ENCODE measurements around the gene KIFC1.
"Not testable (repeated sequence)": the region's sequence is repeated elsewhere in the genome, so short reads cannot be mapped to it uniquely, and the experiment has no call there.

The KIFC1 gene

GRCh38 chr6:33377171-33377570 is 14.5 kb upstream of the KIFC1 start:
- DNase-seq: no peak

DNA sequence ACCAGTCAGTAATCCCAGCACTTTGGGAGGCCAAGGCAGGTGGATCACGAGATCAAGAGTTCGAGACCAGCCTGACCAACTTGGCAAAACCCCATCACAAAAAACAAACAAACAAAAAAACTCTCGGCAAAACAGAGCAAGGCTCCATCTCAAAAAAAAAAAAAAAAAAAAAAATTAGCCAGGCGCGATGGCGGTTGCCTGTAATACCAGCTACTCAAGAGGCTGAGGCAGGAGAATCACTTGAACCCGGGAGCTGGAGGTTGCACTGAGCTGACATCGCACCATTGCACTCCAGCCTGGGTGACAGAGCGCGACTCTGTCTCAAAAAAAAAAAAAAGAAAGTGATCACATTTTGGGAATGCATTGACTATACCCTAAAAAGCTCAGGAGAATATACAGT is 12.4 kb upstream of the KIFC1 start:
- DNase-seq: not testable (repeated sequence)

DNA sequence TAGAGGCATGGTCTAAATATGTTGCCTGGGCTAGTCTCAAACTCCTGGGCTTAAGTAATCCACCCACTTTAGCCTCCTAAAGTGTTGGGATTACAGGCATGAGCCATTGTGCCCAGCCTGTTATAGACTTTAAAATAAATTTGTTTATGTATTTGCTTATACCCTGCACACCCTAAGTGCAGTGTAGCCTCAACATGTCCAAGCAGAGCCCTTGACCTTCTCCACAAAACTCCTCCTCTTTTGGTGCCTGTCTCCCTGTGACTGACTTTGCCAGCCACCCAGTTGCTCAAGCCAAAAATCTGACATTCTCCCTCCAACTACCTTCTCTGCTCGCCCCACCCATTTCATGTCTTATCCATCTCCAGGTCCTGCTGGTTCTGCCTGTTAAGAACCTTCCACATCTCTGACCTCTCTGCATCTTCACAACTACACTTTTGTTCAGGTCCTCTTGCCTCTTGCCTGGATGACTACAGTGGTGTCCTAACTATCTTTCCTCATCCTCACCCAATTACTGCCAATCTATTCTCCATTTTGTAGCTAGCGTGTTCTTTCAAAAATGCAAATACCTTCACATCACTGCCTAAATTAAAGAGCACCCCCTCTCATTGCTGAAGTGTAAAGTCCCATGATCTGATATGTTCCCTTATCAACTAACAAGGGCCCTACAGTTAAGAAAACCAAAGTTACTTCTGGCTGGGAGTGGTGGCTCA is 11.2 kb upstream of the KIFC1 start:
- no peak for DNase-seq

- no peak for DNase-seq
Measured at GRCh38 chr6:33383427-33384185, 8.0 kb upstream of the KIFC1 start.

DNA sequence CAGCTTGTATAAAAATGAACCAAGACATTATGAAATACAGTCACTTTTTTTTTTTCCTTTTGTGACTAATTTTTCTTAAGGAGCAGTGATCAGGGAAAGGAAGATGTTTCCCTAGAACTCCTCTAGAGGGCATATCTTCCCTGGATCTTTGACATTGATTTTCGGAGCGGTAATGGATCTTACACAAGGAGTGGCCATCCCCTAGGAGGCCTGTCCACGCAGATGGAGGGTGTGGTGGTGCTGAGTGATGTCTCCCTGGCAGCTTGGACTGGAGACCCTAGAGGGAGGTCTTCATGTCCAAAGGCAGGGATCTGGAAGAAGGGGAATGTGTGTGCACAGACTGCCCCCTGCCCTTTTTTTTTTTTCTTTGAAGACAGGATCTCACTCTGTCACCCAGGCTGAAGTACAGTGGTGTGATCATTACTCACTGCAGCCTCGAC is 7.0 kb upstream of the KIFC1 start:
- DNase-seq: no peak

GRCh38 chr6:33390173-33390572 is 1.4 kb upstream of the KIFC1 start:
- DNase-seq: no peak

DNA sequence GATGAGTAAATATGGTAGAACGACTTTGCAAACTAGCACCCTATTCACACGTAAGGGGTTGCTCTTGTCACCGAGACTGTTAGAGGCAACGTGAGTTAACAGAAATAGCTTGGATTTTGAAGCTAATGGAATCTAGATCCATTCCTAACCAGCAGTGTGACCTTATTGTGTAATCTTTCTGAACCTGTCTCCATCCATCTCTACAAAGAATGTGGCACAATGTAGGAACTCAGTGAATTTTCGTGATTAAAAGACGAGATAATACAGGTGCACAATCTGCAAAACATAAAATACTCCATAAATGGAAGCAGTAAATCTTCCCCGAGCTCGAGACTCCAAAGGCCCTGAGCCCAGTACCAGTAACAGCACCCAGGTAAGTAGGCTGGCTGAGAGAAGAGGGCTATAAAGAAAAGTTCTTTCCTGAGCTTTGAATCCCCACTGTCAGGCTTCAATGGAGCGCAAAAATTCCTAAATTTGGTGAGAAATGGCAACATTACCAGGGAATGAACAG is 801 bp upstream of the KIFC1 start:
- DNase-seq: no peak

GRCh38 chr6:33391922-33392594 is 435 bp downstream of the KIFC1 start:
- peak; percentile 72 for DNase-seq

- no peak for DNase-seq
Measured at GRCh38 chr6:33392595-33392948, 949 bp downstream of the KIFC1 start.

GRCh38 chr6:33392979-33393378 is 1.4 kb downstream of the KIFC1 start:
- no peak for DNase-seq

DNA sequence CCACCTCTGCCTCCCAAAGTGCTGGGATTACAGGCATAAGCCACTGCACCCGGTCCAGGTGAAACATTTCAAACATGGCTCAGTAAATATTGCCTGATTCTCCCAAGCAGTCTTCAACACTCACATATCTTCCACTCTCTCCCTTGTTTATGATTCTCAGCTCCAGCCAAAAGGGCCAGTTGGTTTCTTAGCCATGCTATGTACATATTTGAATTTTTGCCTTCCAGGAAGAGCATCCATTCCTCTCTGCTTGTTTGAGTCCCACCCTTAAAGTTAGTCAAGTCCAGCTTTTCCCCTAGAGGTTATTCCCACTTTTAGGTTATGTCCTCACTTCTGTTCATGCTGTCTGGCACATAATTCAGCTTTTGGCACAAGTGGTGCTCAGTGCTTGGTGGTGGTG is 5.9 kb downstream of the KIFC1 start:
- no peak for DNase-seq

GRCh38 chr6:33398601-33399000 is 7.0 kb downstream of the KIFC1 start:
- not testable (repeated sequence) for DNase-seq

DNA sequence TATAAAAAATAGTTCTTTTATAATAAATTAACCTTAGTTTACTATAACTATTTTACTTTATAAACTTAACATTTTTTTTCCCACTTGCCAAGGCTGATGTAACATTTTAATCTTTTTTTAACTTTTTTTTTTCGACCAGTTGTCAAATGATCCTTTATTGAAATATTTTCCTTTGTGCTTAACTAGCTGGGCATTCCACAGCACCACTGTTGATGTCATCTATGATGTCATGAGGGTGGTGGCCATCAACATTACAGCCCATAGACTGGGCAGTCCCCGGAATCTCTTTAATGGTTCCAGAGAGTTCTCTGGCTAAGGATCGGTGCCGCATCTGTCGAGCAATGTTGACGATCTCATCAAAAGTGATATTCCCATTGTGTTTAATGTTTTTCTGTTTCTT is 8.3 kb downstream of the KIFC1 start:
- DNase-seq: not testable (repeated sequence)

- no peak for DNase-seq
Measured at GRCh38 chr6:33404884-33405283, 13.3 kb downstream of the KIFC1 start.

- DNase-seq: no peak
Measured at GRCh38 chr6:33405386-33405940, 13.8 kb downstream of the KIFC1 start.

- DNase-seq: no peak
Measured at GRCh38 chr6:33406126-33406525, 14.5 kb downstream of the KIFC1 start.

- no peak for DNase-seq
Measured at GRCh38 chr6:33407132-33407718, 15.6 kb downstream of the KIFC1 start.

DNA sequence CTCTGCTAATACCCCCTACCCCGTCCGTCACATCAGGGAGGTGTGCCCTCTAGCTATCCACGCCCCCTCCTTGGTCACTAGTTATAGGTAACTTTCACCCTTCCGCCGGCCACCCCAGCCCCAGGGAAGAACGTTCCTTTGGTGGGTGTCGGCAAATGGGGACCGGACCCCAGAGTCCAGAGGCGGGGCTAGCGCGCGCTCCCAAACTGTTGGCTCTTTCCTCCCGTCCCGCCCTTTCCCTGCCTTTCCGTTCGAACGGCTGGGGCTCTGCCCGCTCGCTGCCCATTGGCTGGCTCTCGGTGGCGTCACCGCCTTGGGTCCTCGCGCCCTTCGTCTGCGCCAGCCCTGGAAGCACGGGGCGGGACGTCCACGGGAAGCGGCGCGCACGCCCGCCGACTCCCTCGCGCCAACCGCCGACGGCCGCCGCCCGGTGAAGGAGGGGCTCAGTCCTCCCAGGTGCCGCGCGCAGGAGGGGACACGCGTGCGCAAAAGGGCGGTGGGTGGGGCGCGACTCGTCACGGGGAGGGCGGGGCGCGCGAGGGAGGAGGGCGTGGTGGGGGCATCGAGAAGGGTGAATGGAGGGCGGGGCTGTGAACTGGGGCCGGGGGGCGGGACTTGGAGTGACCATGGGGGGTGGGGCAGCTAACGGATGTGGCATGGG is 18.6 kb downstream of the KIFC1 start:
- DNase-seq: peak; percentile 99

- DNase-seq: no peak
Measured at GRCh38 chr6:33410711-33411631, 19.3 kb downstream of the KIFC1 start, which contains the start of gene PHF1. TSS of gene PHF1 (plus strand) at chr6:33411014. CDS start at chr6:33412264, 1,250 bp downstream.

GRCh38 chr6:33411632-33412005 is 20.0 kb downstream of the KIFC1 start:
- DNase-seq: no peak
